ENCODE results near the gene ALG1.

The ALG1 gene, protein sequence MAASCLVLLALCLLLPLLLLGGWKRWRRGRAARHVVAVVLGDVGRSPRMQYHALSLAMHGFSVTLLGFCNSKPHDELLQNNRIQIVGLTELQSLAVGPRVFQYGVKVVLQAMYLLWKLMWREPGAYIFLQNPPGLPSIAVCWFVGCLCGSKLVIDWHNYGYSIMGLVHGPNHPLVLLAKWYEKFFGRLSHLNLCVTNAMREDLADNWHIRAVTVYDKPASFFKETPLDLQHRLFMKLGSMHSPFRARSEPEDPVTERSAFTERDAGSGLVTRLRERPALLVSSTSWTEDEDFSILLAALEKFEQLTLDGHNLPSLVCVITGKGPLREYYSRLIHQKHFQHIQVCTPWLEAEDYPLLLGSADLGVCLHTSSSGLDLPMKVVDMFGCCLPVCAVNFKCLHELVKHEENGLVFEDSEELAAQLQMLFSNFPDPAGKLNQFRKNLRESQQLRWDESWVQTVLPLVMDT

DNA sequence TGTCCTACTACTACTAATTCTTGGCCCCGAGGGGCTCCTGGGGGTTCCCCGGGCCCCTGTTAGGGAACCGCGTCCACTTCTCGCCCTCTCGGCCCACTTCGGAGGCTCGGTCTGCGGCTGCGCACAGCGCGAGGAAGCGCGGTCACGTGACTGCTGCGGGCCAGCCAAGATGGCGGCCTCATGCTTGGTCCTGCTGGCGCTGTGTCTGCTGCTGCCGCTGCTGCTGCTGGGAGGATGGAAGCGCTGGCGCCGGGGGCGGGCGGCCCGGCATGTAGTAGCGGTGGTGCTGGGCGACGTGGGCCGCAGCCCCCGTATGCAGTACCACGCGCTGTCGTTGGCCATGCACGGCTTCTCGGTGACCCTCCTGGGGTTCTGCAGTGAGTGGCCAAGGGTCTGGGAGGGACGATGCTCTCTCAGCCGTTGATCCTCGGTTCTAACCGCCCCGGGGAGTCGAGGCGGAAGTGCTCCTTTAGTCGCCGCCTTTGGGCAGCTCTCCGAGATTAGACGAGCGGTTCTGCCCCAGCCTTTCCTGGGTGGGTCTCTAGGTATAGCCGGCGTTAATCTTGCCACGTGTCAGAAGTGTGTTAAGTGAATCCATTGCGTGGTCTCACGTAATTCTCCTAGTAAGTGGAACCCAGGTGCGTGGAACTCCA is at the start of gene ALG1:
Gene ALG1, plus strand, starts transcription at position 163 of the 653 bp plus-strand sequence. Its CDS starts 7 bp downstream, at position 170.
- H3K4me3 ChIP-seq (ENCODE audit: low read depth, low read length), result peak within 1 kb of the TSS; percentile 90
- TF ChIP-seq, protein P1, sequence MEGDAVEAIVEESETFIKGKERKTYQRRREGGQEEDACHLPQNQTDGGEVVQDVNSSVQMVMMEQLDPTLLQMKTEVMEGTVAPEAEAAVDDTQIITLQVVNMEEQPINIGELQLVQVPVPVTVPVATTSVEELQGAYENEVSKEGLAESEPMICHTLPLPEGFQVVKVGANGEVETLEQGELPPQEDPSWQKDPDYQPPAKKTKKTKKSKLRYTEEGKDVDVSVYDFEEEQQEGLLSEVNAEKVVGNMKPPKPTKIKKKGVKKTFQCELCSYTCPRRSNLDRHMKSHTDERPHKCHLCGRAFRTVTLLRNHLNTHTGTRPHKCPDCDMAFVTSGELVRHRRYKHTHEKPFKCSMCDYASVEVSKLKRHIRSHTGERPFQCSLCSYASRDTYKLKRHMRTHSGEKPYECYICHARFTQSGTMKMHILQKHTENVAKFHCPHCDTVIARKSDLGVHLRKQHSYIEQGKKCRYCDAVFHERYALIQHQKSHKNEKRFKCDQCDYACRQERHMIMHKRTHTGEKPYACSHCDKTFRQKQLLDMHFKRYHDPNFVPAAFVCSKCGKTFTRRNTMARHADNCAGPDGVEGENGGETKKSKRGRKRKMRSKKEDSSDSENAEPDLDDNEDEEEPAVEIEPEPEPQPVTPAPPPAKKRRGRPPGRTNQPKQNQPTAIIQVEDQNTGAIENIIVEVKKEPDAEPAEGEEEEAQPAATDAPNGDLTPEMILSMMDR (IDR thresholded peaks at IDR 0.05; ENCODE audit: low read depth, low read length), result no peak

DNA sequence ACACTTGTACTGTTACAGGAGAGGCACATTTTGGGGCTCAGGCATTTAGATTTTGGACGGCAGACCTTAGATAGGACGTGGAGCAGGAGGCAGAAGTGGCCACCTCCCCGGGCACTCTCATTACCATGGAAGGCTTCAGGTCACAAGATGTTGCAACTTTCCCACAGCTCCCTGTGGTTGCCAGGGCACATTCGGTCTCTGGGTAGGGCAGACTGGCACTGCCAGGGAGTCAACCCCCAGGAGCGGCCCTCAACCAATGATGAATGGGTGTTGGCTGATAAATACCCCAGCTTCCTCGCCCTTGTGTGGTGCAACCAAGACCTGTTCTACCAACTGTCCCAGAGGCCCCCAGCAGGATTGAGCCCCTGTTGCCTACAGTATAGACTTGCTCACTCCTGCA is 49.1 kb upstream of the ALG1 start:
- H3K4me3 ChIP-seq (ENCODE audit: low read depth, low read length), result no peak overlapping the region
- TF ChIP-seq, protein P1 (IDR thresholded peaks at IDR 0.05; ENCODE audit: low read depth, low read length), result no peak

DNA sequence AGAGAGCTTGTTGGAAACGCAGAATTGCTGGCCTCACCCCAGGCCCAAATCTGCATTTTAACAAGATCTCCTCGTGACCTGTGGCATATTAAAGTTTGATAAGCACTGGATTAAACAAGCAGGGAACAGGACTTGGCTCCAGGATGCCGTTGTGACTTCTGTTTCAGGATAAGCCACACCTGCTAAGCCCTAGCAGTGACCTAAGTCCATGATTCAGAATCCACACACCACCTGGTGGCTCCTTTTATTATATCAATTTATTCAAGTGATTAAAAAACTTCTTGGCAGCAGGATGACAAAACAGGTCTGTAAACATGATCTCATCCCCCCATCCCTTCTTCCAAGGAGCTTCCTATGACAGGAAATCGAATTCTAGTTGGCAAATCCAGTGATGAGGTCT is 47.0 kb upstream of the ALG1 start:
- TF ChIP-seq, protein P1 (IDR thresholded peaks at IDR 0.05; ENCODE audit: low read depth, low read length), result no peak
- H3K4me3 ChIP-seq (ENCODE audit: low read depth, low read length), result no peak overlapping the region

DNA sequence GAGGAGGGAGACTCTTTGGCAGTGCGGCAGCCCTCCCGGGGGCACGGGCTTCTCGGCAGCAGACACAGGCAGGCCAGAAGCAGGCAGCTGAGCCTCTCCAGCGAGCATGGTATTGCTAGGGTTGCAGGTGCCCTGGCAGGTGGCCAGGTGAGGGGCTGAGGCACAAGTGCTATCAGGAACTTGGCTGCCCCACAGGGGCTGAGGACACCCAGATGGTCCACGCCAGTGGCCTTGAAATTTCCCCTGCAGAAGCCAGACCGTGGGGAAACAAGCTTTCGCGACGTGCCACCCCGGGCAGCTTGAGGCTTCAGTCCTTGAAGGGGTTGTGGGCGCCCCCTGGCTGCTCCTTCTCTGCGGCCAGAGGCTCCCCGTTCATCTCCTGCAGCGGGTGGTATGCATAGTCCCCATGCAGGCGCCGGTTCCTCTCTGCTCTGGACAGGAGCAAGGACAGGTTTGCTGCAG is 46.4 kb upstream of the ALG1 start:
- TF ChIP-seq, protein P1 (IDR thresholded peaks at IDR 0.05; ENCODE audit: low read depth, low read length), result no peak
- H3K4me3 ChIP-seq (ENCODE audit: low read depth, low read length), result no peak overlapping the region

DNA sequence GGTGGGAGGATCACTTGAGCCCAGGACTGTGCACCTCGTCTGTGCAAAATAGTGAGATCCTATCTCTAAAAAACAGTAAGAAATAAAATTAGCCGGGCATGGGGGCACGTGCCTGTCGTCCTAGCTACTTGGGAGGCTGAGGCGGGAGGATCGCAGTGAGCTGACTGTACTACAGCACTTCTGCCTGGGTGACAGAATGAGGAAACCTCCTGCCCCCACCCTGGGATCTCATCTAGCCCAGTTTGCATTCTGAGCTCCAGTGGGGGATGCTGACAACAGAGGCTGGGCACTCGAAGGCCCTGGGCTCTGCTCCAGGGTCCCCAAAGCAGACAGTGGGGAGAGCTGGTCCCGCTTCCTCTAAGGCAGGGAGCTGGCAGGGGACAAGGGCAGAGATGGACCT is 45.0 kb upstream of the ALG1 start:
- TF ChIP-seq, protein P1 (IDR thresholded peaks at IDR 0.05; ENCODE audit: low read depth, low read length), result no peak

DNA sequence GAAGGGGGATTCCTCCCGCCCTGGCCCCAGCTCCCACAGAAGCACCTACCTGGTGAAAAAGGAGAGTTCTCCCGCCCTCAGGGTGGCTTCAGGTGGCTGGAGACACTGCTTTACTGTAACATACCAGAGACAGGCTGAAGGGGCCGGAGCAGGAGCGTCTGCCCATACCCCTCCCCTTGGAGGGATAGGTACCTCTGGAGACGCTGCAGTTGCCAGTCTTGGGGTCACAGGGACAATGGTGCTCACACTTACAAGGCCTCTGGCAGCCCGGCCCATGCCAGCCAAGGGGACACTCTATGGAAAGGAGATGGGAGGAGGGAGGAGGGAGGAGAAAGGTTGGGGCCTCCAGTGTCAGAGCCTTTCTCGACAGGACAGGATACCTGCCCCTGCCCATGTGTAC is 44.6 kb upstream of the ALG1 start:
- no peak overlapping the region for H3K4me3 ChIP-seq (ENCODE audit: low read depth, low read length)

More for the DNA sequence above, 45.0 kb upstream of the ALG1 start:
- H3K4me3 ChIP-seq (ENCODE audit: low read depth, low read length), result no peak overlapping the region

More for the DNA sequence above, 44.6 kb upstream of the ALG1 start:
- TF ChIP-seq, protein P1 (IDR thresholded peaks at IDR 0.05; ENCODE audit: low read depth, low read length), result no peak

Data from WI38 (cell line).